PC-9 (cell line): ENCODE measurements around the gene NHSL1. TPM values are rescaled to one million over a fixed set of nuclear protein-coding genes. Genes with fewer than 3 reads are reported as not detected.

Source experiments
- BruUV-seq: library from RNA; stranded (reverse); fragments of 400-500 nt; replicated peaks from 2 replicates; lab custom pipeline; 2021; lab: Mats Ljungman, UMichigan
- CTCF ChIA-PET: fragments of 300-600 bp; sonication (Branson Sonifier 250); formaldehyde crosslinking; loops from one replicate; lab custom pipeline; 2022; ENCODE audit warnings: antibody characterized with exemption; lab: Charles Lee
- POLR2A ChIA-PET: fragments of 300-600 bp; sonication (Branson Sonifier 250); formaldehyde crosslinking; loops from one replicate; lab custom pipeline; 2022; ENCODE audit warnings: antibody characterized with exemption; ENCODE audit not compliant: unreplicated experiment; lab: Charles Lee
- DNase-seq, 2 experiments: peaks; one replicate each; pipeline versions ENCODE4 v3.0.0 to v3.0.0-alpha.2; 2015 to 2022; ENCODE audit warnings: mixed read lengths in 1 of 2
- H2AFZ ChIP-seq: fragments of 200-600 bp; sonication (generic); 2 replicates; pipeline ENCODE4 v1.8.1; 2017; ENCODE audit warnings: antibody characterized with exemption
- H3F3A ChIP-seq: fragments of 200-600 bp; sonication (generic); 2 replicates; pipeline ENCODE4 v1.8.1; 2017; ENCODE audit warnings: antibody characterized with exemption, mild to moderate bottlenecking, low read depth; ENCODE audit not compliant: insufficient read depth
- H3K27ac ChIP-seq: fragments of 200-600 bp; sonication (generic); 2 replicates; pipeline ENCODE4 v1.6.1; 2016; ENCODE audit warnings: mixed run types
- H3K27me3 ChIP-seq: fragments of 200-600 bp; sonication (generic); 2 replicates; pipeline ENCODE4 v1.6.1; 2016; ENCODE audit warnings: low read depth, mixed run types; ENCODE audit not compliant: insufficient read depth
- H3K36me3 ChIP-seq: fragments of 200-600 bp; sonication (generic); 2 replicates; pipeline ENCODE4 v1.6.1; 2016; ENCODE audit warnings: low read depth, mixed run types
- H3K4me1 ChIP-seq: fragments of 200-600 bp; sonication (generic); replicated peaks from 2 replicates; pipeline ENCODE4 v1.6.1; 2016; ENCODE audit warnings: mixed run types; ENCODE audit not compliant: insufficient read depth
- H3K4me2 ChIP-seq: fragments of 200-600 bp; sonication (generic); 2 replicates; pipeline ENCODE4 v1.6.1; 2017; ENCODE audit warnings: mixed run types
- H3K4me3 ChIP-seq: fragments of 200-600 bp; sonication (generic); 2 replicates; pipeline ENCODE4 v1.6.1; 2016; ENCODE audit warnings: mixed run types
- H3K79me2 ChIP-seq: fragments of 200-600 bp; sonication (generic); 2 replicates; pipeline ENCODE4 v1.6.1; 2017; ENCODE audit warnings: low read depth, mixed run types
- H3K9me2 ChIP-seq: fragments of 200-600 bp; sonication (generic); 2 replicates; pipeline ENCODE4 v1.8.1; 2017; ENCODE audit warnings: mild to moderate bottlenecking; ENCODE audit not compliant: insufficient read depth
- H3K9me3 ChIP-seq: fragments of 200-600 bp; sonication (generic); 2 replicates; pipeline ENCODE4 v1.8.1; 2016; ENCODE audit warnings: low read depth; ENCODE audit not compliant: insufficient read depth
- H4K20me1 ChIP-seq: fragments of 200-600 bp; sonication (generic); 2 replicates; pipeline ENCODE4 v1.8.1; 2017; ENCODE audit not compliant: insufficient read depth
- CTCF ChIP-seq: fragments of 200-600 bp; sonication (generic); conservative IDR thresholded peaks from 2 replicates; pipeline ENCODE4 v1.6.1; 2017; ENCODE audit warnings: mixed run types, antibody characterized with exemption, mild to moderate bottlenecking, moderate library complexity
- EZH2 ChIP-seq: fragments of 200-600 bp; sonication (generic); IDR thresholded peaks from 2 replicates; pipeline ENCODE4 v1.8.0; 2017; ENCODE audit warnings: antibody characterized with exemption, low read depth
- intact Hi-C: fragments of 100-400 bp; cut with micrococcal nuclease; formaldehyde crosslinking; loops from one replicate; pipeline ENCODE4 v1.10.0; 2022; ENCODE audit not compliant: unreplicated experiment
- total RNA-seq: library from RNA; stranded (reverse); gene quantifications from 2 replicates; pipeline ENCODE4 v1.2.3, GENCODE V29; 2021

NHSL1 gene
- total RNA-seq, 1 experiment from 2014 or later, result 17.5 TPM

GRCh38 chr6:138525355-138525754, 26.1 kb upstream of the NHSL1 start:
- TF ChIP-seq EZH2 (no peak), CTCF (no peak)
- CTCF ChIA-PET, result no interaction called here

GRCh38 chr6:138524526-138524925, 25.2 kb upstream of the NHSL1 start:
- Histone ChIP-seq H3K9me2 (no peaks in the 10 kb centered on the region; the same call in 1 of the 2 replicates), H4K20me1 (no peaks in the 10 kb centered on the region; the same call in 1 of the 2 replicates), H2AFZ (no peak overlapping the region), H3K27me3 (no peaks in the 10 kb centered on the region), H3K4me1 (no peaks in the 10 kb centered on the region), H3K27ac (no peak overlapping the region), H3K79me2 (no peaks in the 10 kb centered on the region), H3K4me2 (no peak overlapping the region), H3K36me3 (no peaks in the 10 kb centered on the region), H3K9me3 (no peaks in the 10 kb centered on the region), H3F3A (no peaks in the 10 kb centered on the region), H3K4me3 (no peak overlapping the region)
- ChIA-PET CTCF (no interaction called here), POLR2A (interaction anchor here (0.5 kb wide), 1 partner anchor 589 kb away, joined by 8 read pairs; no protein-coding TSS in a partner anchor)
- intact Hi-C loops, result no loop called here
- TF ChIP-seq EZH2 (no peak), CTCF (no peak)
- no peak for DNase-seq
- no TSS peak for BruUV-seq

More at GRCh38 chr6:138525355-138525754, 26.1 kb upstream of the NHSL1 start:
- Histone ChIP-seq H4K20me1 (no peaks in the 10 kb centered on the region), H3K9me3 (no peaks in the 10 kb centered on the region), H3K9me2 (no peaks in the 10 kb centered on the region), H2AFZ (no peak overlapping the region), H3K27ac (no peak overlapping the region), H3K4me3 (no peak overlapping the region), H3K4me2 (no peak overlapping the region), H3K4me1 (no peaks in the 10 kb centered on the region), H3K79me2 (no peaks in the 10 kb centered on the region), H3K36me3 (no peaks in the 10 kb centered on the region), H3F3A (no peaks in the 10 kb centered on the region), H3K27me3 (no peaks in the 10 kb centered on the region)
- intact Hi-C loops, result no loop called here
- BruUV-seq, result no TSS peak
- POLR2A ChIA-PET, result no interaction called here
- no peak for DNase-seq

- Histone ChIP-seq H3K4me3 (no peak overlapping the region), H3K36me3 (no peaks in the 10 kb centered on the region), H4K20me1 (no peaks in the 10 kb centered on the region; the same call in 1 of the 2 replicates), H3K9me2 (no peaks in the 10 kb centered on the region; the same call in 1 of the 2 replicates), H3K9me3 (no peaks in the 10 kb centered on the region), H3K27ac (no peak overlapping the region), H3F3A (peaks cover 1% of the 10 kb centered on the region; the same call in 1 of the 2 replicates), H2AFZ (no peak overlapping the region), H3K27me3 (no peaks in the 10 kb centered on the region), H3K4me1 (no peaks in the 10 kb centered on the region), H3K79me2 (no peaks in the 10 kb centered on the region), H3K4me2 (no peak overlapping the region)
- ChIA-PET CTCF (interaction anchor here (0.6 kb wide), 3 partner anchors 75 to 423 kb away, joined by 4 to 8 read pairs (median 4); no protein-coding TSS in a partner anchor), POLR2A (no interaction called here)
- intact Hi-C loops, result no loop called here
- TF ChIP-seq CTCF (no peak), EZH2 (no peak)
- BruUV-seq, result no TSS peak
- no peak for DNase-seq
Observed at GRCh38 chr6:138523347-138524210, 24.3 kb upstream of the NHSL1 start.
